Measurements from ENCODE around the gene TWNK.

GRCh38 chr10:101031128-101031795 is 43.9 kb downstream of the TWNK start, which contains the start of the genes PDZD7 and SFXN3:
- TF ChIP-seq CTCF (IDR thresholded peaks at IDR 0.05), result no peak
- no peak for TF ChIP-seq POLR2A (IDR thresholded peaks at IDR 0.05)
